Liver (tissue), 9 donors: ENCODE measurements around the gene SEPTIN1. TPM values are rescaled to one million over a fixed set of nuclear protein-coding genes. Genes with fewer than 3 reads are reported as not detected.

ENCODE experiments used
- DNase-seq: peaks from one replicate; pipeline ENCODE4 v3.0.0-alpha.2; 2017; ENCODE audit warnings: low spot score
- H3K27ac ChIP-seq, 2 donors: one replicate each; pipeline ENCODE4 v1.7.0; 2013; ENCODE audit warnings: inconsistent platforms in 2 of 2, low read length in 2 of 2, control low read depth in 1 of 2, low read depth in 1 of 2, mild to moderate bottlenecking in 1 of 2
- H3K27me3 ChIP-seq, 4 donors: one replicate each; pipeline versions ENCODE4 v1.6.1 to v1.7.0; 2013; ENCODE audit warnings: low read length in 3 of 4, inconsistent platforms in 1 of 4, mild to moderate bottlenecking in 1 of 4, moderate library complexity in 1 of 4; ENCODE audit not compliant: control insufficient read depth in 4 of 4, insufficient read depth in 4 of 4
- H3K36me3 ChIP-seq, 4 donors: one replicate each; pipeline versions ENCODE4 v1.6.1 to v1.7.0; 2013; ENCODE audit warnings: low read length in 3 of 4, mild to moderate bottlenecking in 3 of 4, low read depth in 1 of 4, moderate library complexity in 1 of 4; ENCODE audit not compliant: control insufficient read depth in 4 of 4, insufficient read depth in 3 of 4
- H3K4me1 ChIP-seq, 4 donors: one replicate each; pipeline versions ENCODE4 v1.6.1 to v1.7.0; 2013; ENCODE audit warnings: low read length in 3 of 4, mild to moderate bottlenecking in 3 of 4, moderate library complexity in 1 of 4; ENCODE audit not compliant: control insufficient read depth in 4 of 4, insufficient read depth in 4 of 4
- H3K4me3 ChIP-seq, 3 donors: one replicate each; pipeline versions ENCODE4 v1.6.1 to v1.7.0; 2013; ENCODE audit warnings: low read length in 3 of 3, control low read depth in 1 of 3, low read depth in 1 of 3, mild to moderate bottlenecking in 1 of 3
- H3K9ac ChIP-seq, 2 donors: one replicate each; pipeline ENCODE4 v1.7.0; 2013; ENCODE audit warnings: low read length in 2 of 2, mild to moderate bottlenecking in 2 of 2, moderate library complexity in 2 of 2, control low read depth in 1 of 2, low read depth in 1 of 2
- H3K9me3 ChIP-seq, 4 donors: one replicate each; pipeline versions ENCODE4 v1.6.1 to v1.7.0; 2013; ENCODE audit warnings: low read length in 3 of 4; ENCODE audit not compliant: control insufficient read depth in 4 of 4
- EGR1 ChIP-seq, 2 donors: IDR thresholded peaks; 2 replicates each; pipeline ENCODE4 v1.6.1; 2016 to 2018; ENCODE audit warnings: antibody characterized with exemption in 2 of 2, low read depth in 2 of 2
- FOXA1 ChIP-seq: IDR thresholded peaks from 2 replicates; pipeline ENCODE4 v1.6.1; 2016; ENCODE audit warnings: antibody characterized with exemption
- GABPA ChIP-seq, 2 donors: IDR thresholded peaks in 1 of 2; conservative IDR thresholded peaks in 1 of 2; 2 replicates each; pipeline ENCODE4 v1.6.1; 2016; ENCODE audit warnings: antibody characterized with exemption in 2 of 2, mild to moderate bottlenecking in 1 of 2, moderate library complexity in 1 of 2
- HNF4A ChIP-seq, 2 donors: conservative IDR thresholded peaks; 2 replicates each; pipeline ENCODE4 v1.6.1; 2016; ENCODE audit warnings: antibody characterized with exemption in 2 of 2, mild to moderate bottlenecking in 2 of 2
- HNF4G ChIP-seq: IDR thresholded peaks from 2 replicates; pipeline ENCODE4 v1.6.1; 2016; ENCODE audit warnings: antibody characterized with exemption
- JUND ChIP-seq, 2 donors: IDR thresholded peaks; 2 replicates each; pipeline ENCODE4 v1.6.1; 2016; ENCODE audit warnings: antibody characterized with exemption in 2 of 2
- RAD21 ChIP-seq, 2 donors: IDR thresholded peaks; 2 replicates each; pipeline ENCODE4 v1.6.1; 2016; ENCODE audit warnings: antibody characterized with exemption in 2 of 2, mild to moderate bottlenecking in 2 of 2
- RXRA ChIP-seq, 2 donors: IDR thresholded peaks; 2 replicates each; pipeline ENCODE4 v1.6.1; 2017 to 2018; ENCODE audit warnings: antibody characterized with exemption in 2 of 2, mild to moderate bottlenecking in 1 of 2
- SP1 ChIP-seq: IDR thresholded peaks from 2 replicates; pipeline ENCODE4 v1.6.1; 2018; ENCODE audit warnings: antibody characterized with exemption, mild to moderate bottlenecking
- YY1 ChIP-seq: IDR thresholded peaks from 2 replicates; pipeline ENCODE4 v1.6.1; 2016; ENCODE audit warnings: antibody characterized with exemption, mild to moderate bottlenecking
- WGBS: extraction: QIAGEN DNeasy Blood & Tissue Kit; methylation state at CpG from one replicate; pipeline ENCODE4 v1.1.7; 2013; 5-methylcytosine and 5-hydroxymethylcytosine counted together
- polyA plus RNA-seq, 2 donors: library from polyadenylated mRNA; stranded (reverse) in 1 of 2; unstranded in 1 of 2; fragments of 200-250 nt in 1 of 2; fragments of >200 nt in 1 of 2; fragmentation: Nextera tagmentation in 1 of 2; extraction: Ambion mirVana in 1 of 2; gene quantifications; one replicate each; pipeline versions ENCODE4 v1.2.1 to v1.2.3, GENCODE V29; 2013 to 2015
- total RNA-seq, 2 donors: library from RNA; depleted of rRNA; stranded (reverse); fragments of >200 nt; gene quantifications; one replicate each; pipeline ENCODE4 v1.2.3, GENCODE V29; 2014
- TF ChIP-seq, protein P1 (sequence below): IDR thresholded peaks from 2 replicates; pipeline ENCODE4 v1.6.1; 2016; ENCODE audit warnings: antibody characterized with exemption, mild to moderate bottlenecking
- TF ChIP-seq, protein P2 (sequence below): IDR thresholded peaks from 2 replicates; pipeline ENCODE4 v1.6.1; 2016; ENCODE audit warnings: antibody characterized with exemption
- donor health status: healthy.
- donor health status: healthy.
- donor health status: healthy.
- donor health status: healthy.
- donor health status: healthy.

The SEPTIN1 gene
- total and polyA plus RNA-seq, 4 donors = 0.42 to 2.8 (median 1.2) TPM

DNA sequence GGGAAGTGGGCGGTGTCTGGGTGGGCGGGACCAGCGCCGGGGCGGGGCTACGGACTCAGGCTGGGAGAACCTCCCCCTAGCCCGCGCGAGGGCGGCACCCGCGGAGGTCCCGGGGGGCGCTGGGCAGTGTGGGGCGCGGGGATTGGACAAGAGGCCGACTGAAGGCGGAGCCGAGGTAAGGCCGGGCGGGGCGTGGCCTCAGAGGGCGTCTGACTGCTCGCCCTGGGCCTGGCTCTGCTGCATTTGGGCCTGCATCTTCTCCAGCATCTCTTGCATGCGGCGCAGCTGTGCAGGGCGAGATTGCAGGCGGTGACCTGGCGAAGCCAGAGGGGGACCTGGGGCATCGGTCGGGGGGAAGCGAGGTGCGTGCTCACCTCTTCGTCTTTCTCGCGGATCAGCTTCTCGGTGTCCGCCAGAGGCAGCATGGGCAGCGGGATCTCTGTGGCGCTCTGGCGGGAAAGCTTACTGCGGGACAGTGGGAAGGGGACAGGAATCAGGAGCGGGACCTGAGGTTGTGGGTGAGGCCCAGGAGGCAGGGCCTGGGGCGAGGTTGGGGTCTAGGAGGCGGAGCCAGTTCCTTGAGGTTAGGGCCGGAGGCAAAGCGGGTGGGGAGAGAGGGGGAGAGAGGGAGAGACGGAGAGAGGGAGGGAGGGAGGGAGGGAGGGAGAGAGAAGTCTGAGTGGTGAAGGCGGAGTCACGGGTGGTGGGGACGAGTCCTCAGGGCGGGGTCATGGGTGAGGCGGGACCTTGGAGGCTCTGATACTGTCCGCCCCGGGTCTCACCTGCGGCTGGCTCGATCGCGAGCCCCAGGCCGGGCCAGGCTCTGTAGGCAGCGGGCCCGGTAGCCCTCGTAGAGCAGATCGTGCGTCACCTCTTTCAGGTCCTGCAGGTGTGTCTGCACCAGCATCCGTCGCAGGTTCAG, 3.9 kb downstream of the SEPTIN1 start:
- WGBS = under 1% methylated on average over 67 of the region's 67 CpGs
- Histone ChIP-seq H3K4me3 (peak overlapping the region; percentile 51 to 85 (median 62)), H3K4me1 (peaks cover 5 to 15% (median 9%) of the 10 kb centered on the region in 4 donors), H3K9me3 (no peaks in the 10 kb centered on the region), H3K27me3 (no peaks in the 10 kb centered on the region), H3K27ac (peak overlapping the region; percentile 97 to 99), H3K9ac (peak overlapping the region; percentile 29 to 65), H3K36me3 (no peaks in the 10 kb centered on the region)
- TF ChIP-seq RAD21 (IDR thresholded peaks at IDR 0.05) = peak in 1 of 2 donors; percentile 22
- TF ChIP-seq, protein P1, sequence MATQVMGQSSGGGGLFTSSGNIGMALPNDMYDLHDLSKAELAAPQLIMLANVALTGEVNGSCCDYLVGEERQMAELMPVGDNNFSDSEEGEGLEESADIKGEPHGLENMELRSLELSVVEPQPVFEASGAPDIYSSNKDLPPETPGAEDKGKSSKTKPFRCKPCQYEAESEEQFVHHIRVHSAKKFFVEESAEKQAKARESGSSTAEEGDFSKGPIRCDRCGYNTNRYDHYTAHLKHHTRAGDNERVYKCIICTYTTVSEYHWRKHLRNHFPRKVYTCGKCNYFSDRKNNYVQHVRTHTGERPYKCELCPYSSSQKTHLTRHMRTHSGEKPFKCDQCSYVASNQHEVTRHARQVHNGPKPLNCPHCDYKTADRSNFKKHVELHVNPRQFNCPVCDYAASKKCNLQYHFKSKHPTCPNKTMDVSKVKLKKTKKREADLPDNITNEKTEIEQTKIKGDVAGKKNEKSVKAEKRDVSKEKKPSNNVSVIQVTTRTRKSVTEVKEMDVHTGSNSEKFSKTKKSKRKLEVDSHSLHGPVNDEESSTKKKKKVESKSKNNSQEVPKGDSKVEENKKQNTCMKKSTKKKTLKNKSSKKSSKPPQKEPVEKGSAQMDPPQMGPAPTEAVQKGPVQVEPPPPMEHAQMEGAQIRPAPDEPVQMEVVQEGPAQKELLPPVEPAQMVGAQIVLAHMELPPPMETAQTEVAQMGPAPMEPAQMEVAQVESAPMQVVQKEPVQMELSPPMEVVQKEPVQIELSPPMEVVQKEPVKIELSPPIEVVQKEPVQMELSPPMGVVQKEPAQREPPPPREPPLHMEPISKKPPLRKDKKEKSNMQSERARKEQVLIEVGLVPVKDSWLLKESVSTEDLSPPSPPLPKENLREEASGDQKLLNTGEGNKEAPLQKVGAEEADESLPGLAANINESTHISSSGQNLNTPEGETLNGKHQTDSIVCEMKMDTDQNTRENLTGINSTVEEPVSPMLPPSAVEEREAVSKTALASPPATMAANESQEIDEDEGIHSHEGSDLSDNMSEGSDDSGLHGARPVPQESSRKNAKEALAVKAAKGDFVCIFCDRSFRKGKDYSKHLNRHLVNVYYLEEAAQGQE = peak; percentile 69
- peak; percentile 80 for TF ChIP-seq SP1
- TF ChIP-seq JUND (IDR thresholded peaks at IDR 0.05) = no peak
- peak in 1 of 2 donors; percentile 3 for TF ChIP-seq RXRA (IDR thresholded peaks at IDR 0.05)
- TF ChIP-seq FOXA1 = no peak
- TF ChIP-seq, protein P2, sequence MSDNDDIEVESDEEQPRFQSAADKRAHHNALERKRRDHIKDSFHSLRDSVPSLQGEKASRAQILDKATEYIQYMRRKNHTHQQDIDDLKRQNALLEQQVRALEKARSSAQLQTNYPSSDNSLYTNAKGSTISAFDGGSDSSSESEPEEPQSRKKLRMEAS = no peak
- TF ChIP-seq EGR1 (IDR thresholded peaks at IDR 0.05; ENCODE audit: low read depth in 2 of 2) = peak in 1 of 2 donors; percentile 24
- no peak for TF ChIP-seq HNF4G
- TF ChIP-seq YY1 = peak; percentile 20
- peak in 1 of 2 donors; percentile 46 for TF ChIP-seq GABPA (IDR thresholded peaks at IDR 0.05 in 1 of 2, conservative IDR thresholded peaks at IDR 0.05 in 1 of 2)
- peak; percentile 100 for DNase-seq

DNA sequence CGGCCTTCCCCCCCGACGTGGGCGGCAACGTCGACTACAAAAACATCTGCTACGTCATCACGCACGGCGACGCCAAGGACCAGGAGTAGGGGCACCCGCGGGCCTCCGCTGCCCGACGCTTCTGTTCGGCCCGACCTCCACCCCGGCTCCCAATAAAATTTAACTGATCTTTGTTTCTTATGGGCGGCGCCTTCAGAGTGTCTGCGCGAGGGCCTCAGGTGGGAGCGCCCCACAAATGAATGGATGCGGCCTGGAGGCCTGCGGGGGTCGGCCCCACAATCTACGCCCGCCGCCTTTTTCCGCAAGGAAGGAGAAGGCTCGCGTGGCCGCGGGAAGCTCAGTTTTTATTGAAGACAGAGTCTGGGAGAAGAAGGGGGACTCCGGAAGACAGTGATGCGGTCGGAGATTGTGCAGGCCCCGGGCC, 4.5 kb downstream of the SEPTIN1 start:
- H3K27ac ChIP-seq = peak overlapping the region; percentile 97 to 99
- H3K9me3 ChIP-seq = no peaks in the 10 kb centered on the region
- peak overlapping the region; percentile 51 to 57 (median 52) for H3K4me3 ChIP-seq
- peak; percentile 87 for DNase-seq
- H3K27me3 ChIP-seq = no peaks in the 10 kb centered on the region
- H3K36me3 ChIP-seq = no peaks in the 10 kb centered on the region
- peaks cover 5 to 15% (median 9%) of the 10 kb centered on the region in 4 donors for H3K4me1 ChIP-seq
- H3K9ac ChIP-seq = peak overlapping the region; percentile 21 to 65
- 8% methylated on average over 39 of the region's 39 CpGs for WGBS
- TF ChIP-seq YY1 = peak; percentile 44
- TF ChIP-seq RAD21 (IDR thresholded peaks at IDR 0.05) = no peak
- TF ChIP-seq GABPA (IDR thresholded peaks at IDR 0.05 in 1 of 2, conservative IDR thresholded peaks at IDR 0.05 in 1 of 2) = no peak
- TF ChIP-seq, protein P1 = no peak
- TF ChIP-seq, protein P2 = no peak
- no peak for TF ChIP-seq HNF4A (conservative IDR thresholded peaks at IDR 0.05)
- TF ChIP-seq RXRA (IDR thresholded peaks at IDR 0.05) = peak in 1 of 2 donors; percentile 7
